Measurements from ENCODE around the gene OPN1MW3.

DNA sequence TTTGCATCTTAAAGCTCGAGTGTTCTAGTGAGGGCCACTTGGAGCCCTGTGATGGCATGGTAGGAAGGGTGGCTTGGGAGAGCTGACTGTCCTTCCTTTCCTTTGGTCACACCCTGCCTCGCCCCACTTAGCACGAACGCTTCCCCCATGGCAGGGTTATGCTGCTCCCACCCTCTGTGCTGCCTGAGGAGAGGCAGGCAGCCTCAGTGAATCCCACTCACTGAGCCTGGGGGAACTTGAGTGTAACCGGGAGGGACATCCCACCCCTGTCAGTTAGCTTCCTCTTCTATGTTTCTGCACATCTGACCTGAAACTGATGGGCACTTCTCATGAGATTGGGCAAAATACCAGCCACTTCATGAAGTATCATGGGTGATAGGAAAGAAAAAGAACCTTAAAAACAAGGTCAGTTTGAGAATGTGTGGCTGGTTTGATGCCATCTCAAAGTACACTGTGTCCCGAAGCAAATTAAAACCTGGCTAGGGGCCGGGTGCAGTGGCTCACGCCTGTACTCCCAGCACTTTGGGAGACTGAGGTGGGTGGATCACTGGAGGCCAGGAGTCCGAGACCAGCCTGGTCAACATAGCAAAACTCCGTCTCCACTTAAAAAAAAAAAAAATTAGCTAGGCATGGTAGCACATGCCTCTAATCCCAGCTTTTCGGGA lies 48.3 kb downstream of the OPN1MW3 start:
- TF ChIP-seq, protein P1, sequence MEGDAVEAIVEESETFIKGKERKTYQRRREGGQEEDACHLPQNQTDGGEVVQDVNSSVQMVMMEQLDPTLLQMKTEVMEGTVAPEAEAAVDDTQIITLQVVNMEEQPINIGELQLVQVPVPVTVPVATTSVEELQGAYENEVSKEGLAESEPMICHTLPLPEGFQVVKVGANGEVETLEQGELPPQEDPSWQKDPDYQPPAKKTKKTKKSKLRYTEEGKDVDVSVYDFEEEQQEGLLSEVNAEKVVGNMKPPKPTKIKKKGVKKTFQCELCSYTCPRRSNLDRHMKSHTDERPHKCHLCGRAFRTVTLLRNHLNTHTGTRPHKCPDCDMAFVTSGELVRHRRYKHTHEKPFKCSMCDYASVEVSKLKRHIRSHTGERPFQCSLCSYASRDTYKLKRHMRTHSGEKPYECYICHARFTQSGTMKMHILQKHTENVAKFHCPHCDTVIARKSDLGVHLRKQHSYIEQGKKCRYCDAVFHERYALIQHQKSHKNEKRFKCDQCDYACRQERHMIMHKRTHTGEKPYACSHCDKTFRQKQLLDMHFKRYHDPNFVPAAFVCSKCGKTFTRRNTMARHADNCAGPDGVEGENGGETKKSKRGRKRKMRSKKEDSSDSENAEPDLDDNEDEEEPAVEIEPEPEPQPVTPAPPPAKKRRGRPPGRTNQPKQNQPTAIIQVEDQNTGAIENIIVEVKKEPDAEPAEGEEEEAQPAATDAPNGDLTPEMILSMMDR (conservative IDR thresholded peaks at IDR 0.05) = no peak
- TF ChIP-seq ZFX (IDR thresholded peaks at IDR 0.05) = no peak

All from C4-2B (cell line).